HG02840 (cell line): Measurements from ENCODE around the gene PGLYRP1.

ENCODE experiments used
- ATAC-seq: cut with Tn5 transposase; IDR thresholded peaks from one replicate; pipeline ENCODE4 v1.9.1; 2021; ENCODE audit warnings: mild to moderate bottlenecking, moderate library complexity, moderate number of reproducible peaks; ENCODE audit not compliant: unreplicated experiment, low FRiP score

The PGLYRP1 gene

GRCh38 chr19:45972081-45972946 is 50.5 kb downstream of the PGLYRP1 start:
- no peak for ATAC-seq

DNA sequence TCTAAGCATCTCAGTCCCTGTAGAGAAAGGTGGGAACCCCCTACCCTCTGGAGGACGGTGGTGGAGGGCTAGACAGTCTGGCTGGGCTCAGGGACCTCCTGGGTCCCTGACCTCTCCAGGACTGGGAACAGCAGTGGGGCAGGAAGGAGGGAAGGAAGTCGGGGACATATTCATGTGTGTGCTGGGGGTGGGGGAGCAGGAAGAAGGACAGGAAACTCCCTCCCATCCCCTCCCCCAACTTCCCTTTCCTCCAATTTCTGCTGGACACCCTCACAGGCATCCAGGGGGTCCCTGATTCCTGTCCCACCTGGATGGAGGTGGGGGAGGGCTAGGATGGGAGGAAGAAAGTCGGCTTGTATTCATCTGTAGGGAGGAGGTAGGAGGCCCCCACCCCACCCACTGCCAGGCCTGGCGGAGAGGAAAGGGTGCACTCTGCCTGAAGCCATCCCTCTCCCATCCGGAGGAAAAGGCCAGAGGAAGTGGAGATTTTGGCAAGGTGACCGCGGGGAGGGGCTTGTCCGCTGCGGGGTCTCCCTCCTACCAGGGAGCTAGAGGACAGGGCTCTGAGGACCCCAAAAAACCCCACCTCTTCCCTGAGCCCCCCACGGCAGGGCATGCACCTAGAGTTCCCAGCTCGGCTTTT is 51.5 kb downstream of the PGLYRP1 start:
- ATAC-seq, result no peak

- ATAC-seq, result no peak
These were observed 53.2 kb downstream of the PGLYRP1 start for GRCh38 chr19:45969676-45970075.
